PC-3 (cell line): ENCODE measurements around the gene TMEM132D.

ENCODE experiments used
- CTCF ChIP-seq: fragments of 300-600 bp; sonication (generic); conservative IDR thresholded peaks from 2 replicates; pipeline ENCODE4 v1.5.1; 2017; ENCODE audit warnings: antibody characterized with exemption, low read depth, mild to moderate bottlenecking, low read length
- EZH2 ChIP-seq: fragments of 300-600 bp; sonication (generic); IDR thresholded peaks from one replicate; pipeline ENCODE4 v1.6.1; 2017; ENCODE audit warnings: antibody characterized with exemption, mild to moderate bottlenecking, low read length; ENCODE audit not compliant: unreplicated experiment
- EZH2phosphoT487 ChIP-seq: fragments of 300-600 bp; sonication (generic); IDR thresholded peaks from 2 replicates; pipeline ENCODE4 v1.6.1; 2018; ENCODE audit warnings: mild to moderate bottlenecking, antibody characterized with exemption, low read length, borderline replicate concordance

DNA sequence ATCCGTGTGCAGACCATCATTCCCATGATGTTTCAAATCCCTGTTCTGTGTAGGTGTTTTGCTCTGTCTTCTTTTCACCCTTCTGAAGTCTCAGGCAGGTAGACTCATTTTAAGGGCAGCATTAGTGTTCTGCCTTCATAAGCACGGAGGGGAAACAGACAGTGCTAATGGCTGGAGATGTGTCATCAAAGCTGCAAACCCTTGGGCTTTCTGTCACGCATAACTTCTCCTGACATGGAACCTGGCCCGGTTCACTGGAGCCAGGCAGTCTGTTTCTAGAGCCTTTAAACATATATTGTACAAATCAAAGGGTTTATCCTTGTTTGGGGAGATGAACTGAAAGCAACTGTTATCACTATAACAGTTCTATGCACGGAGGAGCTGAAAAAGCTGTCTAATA, 141.4 kb downstream of the TMEM132D start:
- TF ChIP-seq CTCF (no peak), EZH2 (no peak), EZH2phosphoT487 (no peak)
